ENCODE measurements around the gene RASAL1. TPM values are rescaled to one million over a fixed set of nuclear protein-coding genes. Genes with fewer than 3 reads are reported as not detected.

The RASAL1 gene
- total and polyA plus RNA-seq, 8 donors, result 0.79 to 12.1 (median 2.6) TPM

DNA sequence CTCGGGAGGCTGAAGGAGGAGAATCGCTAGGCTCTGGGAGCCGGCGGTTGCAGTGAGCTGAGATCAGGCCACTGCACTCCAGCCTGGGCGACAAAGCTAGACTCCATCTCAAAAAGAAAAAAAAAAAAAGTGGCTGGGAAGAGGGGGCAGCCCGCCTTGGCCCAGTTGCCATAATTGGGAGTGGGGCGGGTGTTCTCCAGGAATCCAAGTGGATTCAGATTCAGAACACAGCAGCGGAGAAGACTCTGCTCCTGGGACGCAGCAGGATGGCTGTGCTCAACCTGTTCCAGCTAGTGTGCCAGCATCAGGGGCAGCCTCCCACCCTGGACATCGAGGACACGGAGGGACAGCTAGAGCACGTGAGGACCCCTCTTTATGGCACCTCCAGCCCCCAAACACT lies 19.5 kb upstream of the RASAL1 start:
- WGBS, 2 donors, result 73 to 82% methylated on average over 12 of the region's 12 CpGs
- no peak overlapping the region for H3K4me3 ChIP-seq
- intact Hi-C loops (cut with DNase I), result loop anchor here in 2 of 3 donors (5.0 to 10.0 kb wide), 2 partner anchors 100 to 108 kb away; partner anchors contain the start of gene DTX1 (in 1 of the 2)

DNA sequence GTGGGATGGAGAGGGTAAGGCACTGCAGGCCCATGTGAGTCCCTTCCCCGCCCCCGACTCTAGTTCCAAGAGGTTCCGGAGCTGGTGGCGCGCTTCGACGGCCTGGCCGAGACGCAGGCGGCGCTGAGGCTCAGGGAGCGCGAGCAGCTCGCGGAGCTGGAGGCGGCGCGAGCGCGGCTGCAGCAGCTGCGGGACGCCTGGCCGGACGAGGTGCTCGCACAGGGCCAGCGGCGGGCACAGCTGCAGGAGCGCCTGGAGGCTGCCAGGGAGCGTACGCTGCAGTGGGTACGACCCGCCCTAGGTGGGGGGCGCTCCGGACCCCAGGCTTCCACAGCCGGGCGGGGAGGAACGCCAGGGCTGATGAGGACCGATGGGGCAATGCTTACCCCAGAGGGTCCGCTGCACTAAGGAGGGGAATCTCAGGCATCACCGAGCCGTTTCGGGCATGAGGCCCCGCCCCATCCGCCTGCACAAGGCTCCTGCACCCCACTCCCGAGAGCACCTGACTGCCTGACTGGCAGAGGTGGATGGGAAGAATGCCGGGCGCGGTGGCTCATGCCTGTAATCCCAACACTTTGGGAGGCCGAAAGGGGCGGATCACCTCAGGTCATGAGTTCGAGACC lies 18.9 kb upstream of the RASAL1 start:
- peak overlapping the region in 1 of 4 donors; percentile 30 for H3K4me3 ChIP-seq
- DNase-seq, result peak in 2 of 6 donors; percentile 38 to 68

More for the DNA sequence above, 19.5 kb upstream of the RASAL1 start:
- Histone ChIP-seq H3K9me3 (no peaks in the 10 kb centered on the region), H3K27ac (no peak overlapping the region), H3K27me3 (no peaks in the 10 kb centered on the region), H3K36me3 (peaks cover 0 to 15% (median 9%) of the 10 kb centered on the region in 3 donors), H3K4me1 (peaks cover 0 to 6% (median 0%) of the 10 kb centered on the region in 3 donors)
- DNase-seq (no peak), FAIRE-seq (no peak), ATAC-seq (no peak)
- TF ChIP-seq, protein P1, sequence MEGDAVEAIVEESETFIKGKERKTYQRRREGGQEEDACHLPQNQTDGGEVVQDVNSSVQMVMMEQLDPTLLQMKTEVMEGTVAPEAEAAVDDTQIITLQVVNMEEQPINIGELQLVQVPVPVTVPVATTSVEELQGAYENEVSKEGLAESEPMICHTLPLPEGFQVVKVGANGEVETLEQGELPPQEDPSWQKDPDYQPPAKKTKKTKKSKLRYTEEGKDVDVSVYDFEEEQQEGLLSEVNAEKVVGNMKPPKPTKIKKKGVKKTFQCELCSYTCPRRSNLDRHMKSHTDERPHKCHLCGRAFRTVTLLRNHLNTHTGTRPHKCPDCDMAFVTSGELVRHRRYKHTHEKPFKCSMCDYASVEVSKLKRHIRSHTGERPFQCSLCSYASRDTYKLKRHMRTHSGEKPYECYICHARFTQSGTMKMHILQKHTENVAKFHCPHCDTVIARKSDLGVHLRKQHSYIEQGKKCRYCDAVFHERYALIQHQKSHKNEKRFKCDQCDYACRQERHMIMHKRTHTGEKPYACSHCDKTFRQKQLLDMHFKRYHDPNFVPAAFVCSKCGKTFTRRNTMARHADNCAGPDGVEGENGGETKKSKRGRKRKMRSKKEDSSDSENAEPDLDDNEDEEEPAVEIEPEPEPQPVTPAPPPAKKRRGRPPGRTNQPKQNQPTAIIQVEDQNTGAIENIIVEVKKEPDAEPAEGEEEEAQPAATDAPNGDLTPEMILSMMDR (IDR thresholded peaks at IDR 0.05), result no peak

DNA sequence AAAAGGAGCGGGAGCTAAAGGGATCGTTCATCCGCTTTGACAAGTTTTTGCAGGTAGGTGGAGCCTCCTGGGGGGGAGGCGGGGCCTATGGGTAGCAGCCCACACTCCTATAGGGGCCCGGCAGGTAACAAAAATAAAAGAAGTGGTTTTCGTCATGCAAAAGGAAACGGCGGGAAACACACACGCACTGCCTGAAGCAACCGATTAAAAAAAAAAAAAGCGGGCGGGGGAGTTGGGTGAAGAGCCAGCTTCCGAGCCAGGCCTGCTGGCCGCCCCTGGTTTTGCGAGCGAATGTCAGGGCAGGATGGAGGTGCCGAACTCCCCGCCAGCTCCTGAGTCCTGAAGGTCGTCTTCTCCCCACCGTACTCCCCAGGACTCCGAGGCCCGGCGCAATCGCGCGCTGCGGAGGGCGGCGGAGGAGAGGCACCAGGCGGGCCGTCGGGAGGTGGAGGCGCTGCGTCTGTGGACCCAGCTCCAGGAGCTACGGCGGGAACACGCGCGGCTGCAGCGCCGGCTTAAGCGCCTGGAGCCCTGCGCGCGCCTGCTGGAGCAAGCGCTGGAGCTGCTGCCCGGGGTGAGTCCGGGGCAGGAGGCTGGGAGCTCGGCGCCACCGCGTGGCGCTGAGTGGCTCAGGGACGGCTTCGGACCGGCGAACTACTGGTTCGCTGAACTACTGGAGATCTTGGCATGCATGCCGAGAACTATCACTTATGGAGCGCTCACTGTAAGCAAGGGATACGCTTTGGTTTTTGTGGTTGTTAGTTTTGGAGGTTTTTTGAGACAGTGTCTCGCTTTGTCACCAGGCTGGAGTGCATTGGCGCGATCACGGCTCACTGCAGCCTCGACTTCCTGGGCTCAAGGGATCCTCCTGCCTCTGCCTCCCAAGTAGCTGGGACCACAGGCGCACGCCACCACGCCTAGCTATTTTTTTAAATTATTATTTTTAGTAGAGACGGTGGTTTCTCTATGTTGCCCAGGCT lies 17.6 kb upstream of the RASAL1 start:
- Histone ChIP-seq H3K4me3 (peak overlapping the region in 2 of 4 donors; percentile 31 to 48), H3K27ac (no peak overlapping the region), H3K27me3 (no peaks in the 10 kb centered on the region), H3K36me3 (peaks cover 0 to under 1% (median 0%) of the 10 kb centered on the region in 3 donors), H3K9me3 (no peaks in the 10 kb centered on the region), H3K4me1 (peaks cover 0 to 6% (median 0%) of the 10 kb centered on the region in 3 donors)
- intact Hi-C loops (cut with DNase I), result loop anchor here in 1 of 3 donors (10.0 kb wide), 1 partner anchor 98 kb away; the partner anchor contains the start of gene DTX1
- ATAC-seq (peak; percentile 78 to 93 (median 90)), FAIRE-seq (no peak), DNase-seq (peak; percentile 51 to 88 (median 68))
- 8 to 9% methylated on average over 63 to 70 of the region's 70 CpGs for WGBS, 2 donors
- TF ChIP-seq, protein P1 (IDR thresholded peaks at IDR 0.05), result peak in 3 of 4 donors; percentile 25 to 39 (median 29)

More for the DNA sequence above, 18.9 kb upstream of the RASAL1 start:
- H3K27ac ChIP-seq, result no peak overlapping the region
- H3K9me3 ChIP-seq, result no peaks in the 10 kb centered on the region
- peaks cover 0 to 12% (median 9%) of the 10 kb centered on the region in 3 donors for H3K36me3 ChIP-seq
- TF ChIP-seq, protein P1 (IDR thresholded peaks at IDR 0.05), result no peak
- no peak for FAIRE-seq
- 4% methylated on average over 49 to 51 of the region's 51 CpGs for WGBS, 2 donors
- intact Hi-C loops (cut with DNase I), result loop anchor here in 1 of 3 donors (10.0 kb wide), 1 partner anchor 100 kb away; the partner anchor contains the start of gene DTX1
- H3K27me3 ChIP-seq, result no peaks in the 10 kb centered on the region
- peak; percentile 22 to 36 (median 26) for ATAC-seq
- H3K4me1 ChIP-seq, result peaks cover 0 to 6% (median 0%) of the 10 kb centered on the region in 3 donors

DNA sequence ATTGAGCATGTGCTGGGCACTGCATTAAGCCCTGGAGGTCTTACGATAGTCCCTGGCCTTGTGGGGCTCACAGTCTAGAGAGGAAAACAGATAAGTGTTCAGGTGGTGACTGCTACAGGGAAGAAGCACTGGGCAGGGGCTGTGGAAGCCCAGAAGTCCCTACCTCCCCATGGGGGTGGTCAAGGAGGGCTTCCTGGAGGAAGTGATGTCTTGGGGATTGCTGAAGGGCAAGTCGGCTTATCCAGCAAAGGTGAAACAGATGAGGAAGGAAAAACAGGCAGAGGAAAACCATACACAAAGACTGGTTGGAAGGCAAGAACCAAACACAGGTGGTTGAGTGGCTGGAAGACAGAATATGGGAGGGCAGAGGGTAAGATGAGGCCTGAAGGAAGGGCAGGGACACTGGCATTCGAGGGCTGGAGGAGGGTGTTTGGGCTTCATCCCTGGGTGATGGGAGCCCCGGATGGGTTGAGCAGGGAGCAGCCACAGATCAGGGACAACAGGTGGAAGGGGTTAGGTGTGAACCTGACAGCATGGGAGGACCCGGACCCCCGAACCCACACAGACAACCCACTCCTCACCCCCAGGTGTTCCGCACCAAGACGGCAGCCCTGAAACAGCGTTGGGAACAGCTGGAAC lies 16.8 kb upstream of the RASAL1 start:
- no peak for ATAC-seq
- Histone ChIP-seq H3K4me3 (peak overlapping the region in 1 of 4 donors; percentile 48), H3K36me3 (no peaks in the 10 kb centered on the region), H3K27ac (no peak overlapping the region), H3K9me3 (no peaks in the 10 kb centered on the region), H3K27me3 (no peaks in the 10 kb centered on the region), H3K4me1 (peaks cover 0 to 6% (median 0%) of the 10 kb centered on the region in 3 donors)
- 24 to 39% methylated on average over 9 of the region's 9 CpGs for WGBS, 2 donors
- TF ChIP-seq, protein P1 (IDR thresholded peaks at IDR 0.05), result no peak
- no peak for FAIRE-seq
- intact Hi-C loops (cut with DNase I), result loop anchor here in 1 of 3 donors (10.0 kb wide), 1 partner anchor 98 kb away; the partner anchor contains the start of gene DTX1
- DNase-seq, result no peak

Data from pancreas (tissue), 10 donors.